ENCODE results near the gene KRIT1.

GRCh38 chr7:92292981-92293380 is 47.3 kb upstream of the KRIT1 start:
- TF ChIP-seq POU6F1 (CRISPR knock-in tag; IDR thresholded peaks at IDR 0.05; ENCODE audit: borderline replicate concordance, low read depth) (no peak), ARNTL (CRISPR knock-in tag; IDR thresholded peaks at IDR 0.05; ENCODE audit: borderline replicate concordance, low read depth) (no peak), ZFP30 (CRISPR knock-in tag; IDR thresholded peaks at IDR 0.05) (no peak), ZC3H10 (CRISPR knock-in tag; IDR thresholded peaks at IDR 0.05) (no peak), ESRRG (CRISPR knock-in tag; IDR thresholded peaks at IDR 0.05) (no peak), ISL1 (CRISPR knock-in tag; IDR thresholded peaks at IDR 0.05) (no peak), CREB5 (CRISPR knock-in tag; IDR thresholded peaks at IDR 0.05; ENCODE audit: low read depth) (no peak), TSHZ2 (CRISPR knock-in tag; IDR thresholded peaks at IDR 0.05) (no peak), ZNF8 (CRISPR knock-in tag; IDR thresholded peaks at IDR 0.05) (no peak), ZNF70 (CRISPR knock-in tag; IDR thresholded peaks at IDR 0.05) (no peak), OSR1 (CRISPR knock-in tag; IDR thresholded peaks at IDR 0.05) (no peak), GLIS3 (CRISPR knock-in tag; IDR thresholded peaks at IDR 0.05) (no peak), PPARA (CRISPR knock-in tag; IDR thresholded peaks at IDR 0.05; ENCODE audit: borderline replicate concordance) (no peak)

Data from SK-N-SH treated with all-trans-retinoic acid at 6 μM for 48 hours (cell line).